HG02970 (cell line): ENCODE results near the gene TRAF3.
"Not testable (repeated sequence)": the region's sequence is repeated elsewhere in the genome, so short reads cannot be mapped to it uniquely, and the experiment has no call there.

Source experiments
- ATAC-seq: cut with Tn5 transposase; IDR thresholded peaks from one replicate; pipeline ENCODE4 v1.9.1; 2021; ENCODE audit warnings: mild to moderate bottlenecking, moderate library complexity, moderate number of reproducible peaks; ENCODE audit not compliant: unreplicated experiment, low FRiP score

The TRAF3 gene

GRCh38 chr14:102750376-102750775 is 26.9 kb upstream of the TRAF3 start:
- no peak for ATAC-seq

GRCh38 chr14:102751088-102751487 is 26.2 kb upstream of the TRAF3 start:
- no peak for ATAC-seq

GRCh38 chr14:102752239-102752847 is 24.9 kb upstream of the TRAF3 start:
- no peak for ATAC-seq

GRCh38 chr14:102754370-102755262 is 22.6 kb upstream of the TRAF3 start:
- ATAC-seq: no peak

GRCh38 chr14:102757646-102758045 is 19.6 kb upstream of the TRAF3 start:
- no peak for ATAC-seq

- no peak for ATAC-seq
Observed at GRCh38 chr14:102758087-102758486, 19.2 kb upstream of the TRAF3 start.

GRCh38 chr14:102759456-102760187 is 17.6 kb upstream of the TRAF3 start:
- ATAC-seq: no peak

GRCh38 chr14:102760496-102761193 is 16.6 kb upstream of the TRAF3 start:
- ATAC-seq: no peak

- no peak for ATAC-seq
Observed at GRCh38 chr14:102761206-102761605, 16.0 kb upstream of the TRAF3 start.

- ATAC-seq: peak; percentile 51
Observed at GRCh38 chr14:102764220-102764671, 13.0 kb upstream of the TRAF3 start.

- not testable (repeated sequence) for ATAC-seq
Observed at GRCh38 chr14:102765770-102766169, 11.5 kb upstream of the TRAF3 start.

GRCh38 chr14:102768223-102769048 is 8.8 kb upstream of the TRAF3 start:
- no peak for ATAC-seq

GRCh38 chr14:102769049-102769327 is 8.3 kb upstream of the TRAF3 start:
- no peak for ATAC-seq

GRCh38 chr14:102770147-102771123 is 6.8 kb upstream of the TRAF3 start:
- no peak for ATAC-seq

- no peak for ATAC-seq
Observed at GRCh38 chr14:102771144-102771543, 6.1 kb upstream of the TRAF3 start.

- no peak for ATAC-seq
Observed at GRCh38 chr14:102772781-102773570, 4.3 kb upstream of the TRAF3 start.

- ATAC-seq: no peak
Observed at GRCh38 chr14:102774391-102775153, 2.7 kb upstream of the TRAF3 start.
